GM15510 (cell line): Measurements from ENCODE around the gene C17orf113.

Source experiments
- POLR2A ChIP-seq: IDR thresholded peaks from 3 replicates; pipeline ENCODE4 v1.6.1; 2011; ENCODE audit warnings: borderline replicate concordance; ENCODE audit not compliant: insufficient read length; ENCODE audit errors: extremely low read depth

C17orf113 gene

DNA sequence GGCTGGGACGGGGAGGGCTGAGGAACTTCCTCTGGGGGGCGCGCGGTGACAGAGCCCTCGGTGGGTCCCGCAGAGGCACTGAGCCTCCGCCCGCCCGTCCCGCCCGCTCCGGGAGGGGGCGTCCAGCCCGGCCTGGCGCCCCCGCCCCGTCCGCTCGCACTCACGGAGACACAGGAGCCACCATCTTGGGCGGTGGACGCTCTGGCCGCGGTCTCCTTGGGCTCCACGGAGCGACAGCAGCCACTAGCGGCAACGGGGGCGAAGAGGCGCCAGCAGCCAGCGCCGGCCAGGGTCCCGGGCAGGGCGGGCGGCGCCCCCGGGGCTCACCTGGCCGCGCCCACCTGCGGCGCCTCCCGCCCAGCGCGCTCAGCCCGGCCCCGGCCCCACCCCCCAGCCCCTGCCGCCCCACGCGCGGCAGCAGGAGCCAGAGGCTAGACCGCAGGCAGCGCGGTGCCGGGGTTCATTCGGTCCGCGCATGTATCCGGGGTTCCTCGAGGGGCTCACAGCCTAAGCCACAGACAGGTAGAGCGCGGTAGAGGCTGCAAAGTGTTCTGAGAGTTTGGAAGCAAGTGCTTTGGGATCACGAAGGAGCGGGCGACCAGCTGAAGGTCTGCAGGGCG, at the start of gene C17orf113:
Gene C17orf113, minus strand, starts transcription at position 209 of the 620 bp plus-strand sequence. CDS start 7,225 bp downstream, outside the sequence.
- no peak for TF ChIP-seq POLR2A

DNA sequence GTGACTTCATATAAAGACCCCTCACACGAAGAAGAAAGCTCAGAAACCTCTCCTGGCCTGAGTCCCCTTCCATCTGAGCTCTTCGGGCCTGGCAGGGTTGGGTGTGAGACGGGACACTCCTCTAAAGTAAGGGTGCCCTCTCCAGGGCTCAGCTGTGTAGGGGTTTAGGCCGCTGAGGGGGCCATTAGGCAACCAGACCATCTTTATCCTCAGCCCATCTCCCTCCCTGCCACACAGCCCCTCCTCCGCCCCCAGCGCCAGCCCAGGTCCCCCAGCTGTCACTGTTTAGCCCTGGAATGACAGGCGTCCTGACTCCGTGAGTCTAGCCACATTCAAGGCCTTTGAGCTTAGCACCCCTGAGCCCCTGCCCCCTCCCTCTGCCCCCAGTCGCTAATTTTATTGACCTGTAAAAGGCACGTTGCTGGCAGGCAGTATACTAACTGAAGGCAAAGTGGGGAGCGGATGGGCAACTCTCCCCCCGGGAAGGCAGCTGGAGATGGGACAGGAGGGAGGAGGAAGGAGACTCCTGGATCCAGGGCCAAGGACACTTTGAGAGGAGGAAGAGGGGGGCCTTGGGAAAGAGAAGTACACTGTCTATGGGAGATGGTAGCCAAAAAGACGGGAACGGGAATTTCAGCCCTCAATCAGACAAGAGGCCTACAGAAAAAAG, 48.5 kb upstream of the C17orf113 start:
- no peak for TF ChIP-seq POLR2A

DNA sequence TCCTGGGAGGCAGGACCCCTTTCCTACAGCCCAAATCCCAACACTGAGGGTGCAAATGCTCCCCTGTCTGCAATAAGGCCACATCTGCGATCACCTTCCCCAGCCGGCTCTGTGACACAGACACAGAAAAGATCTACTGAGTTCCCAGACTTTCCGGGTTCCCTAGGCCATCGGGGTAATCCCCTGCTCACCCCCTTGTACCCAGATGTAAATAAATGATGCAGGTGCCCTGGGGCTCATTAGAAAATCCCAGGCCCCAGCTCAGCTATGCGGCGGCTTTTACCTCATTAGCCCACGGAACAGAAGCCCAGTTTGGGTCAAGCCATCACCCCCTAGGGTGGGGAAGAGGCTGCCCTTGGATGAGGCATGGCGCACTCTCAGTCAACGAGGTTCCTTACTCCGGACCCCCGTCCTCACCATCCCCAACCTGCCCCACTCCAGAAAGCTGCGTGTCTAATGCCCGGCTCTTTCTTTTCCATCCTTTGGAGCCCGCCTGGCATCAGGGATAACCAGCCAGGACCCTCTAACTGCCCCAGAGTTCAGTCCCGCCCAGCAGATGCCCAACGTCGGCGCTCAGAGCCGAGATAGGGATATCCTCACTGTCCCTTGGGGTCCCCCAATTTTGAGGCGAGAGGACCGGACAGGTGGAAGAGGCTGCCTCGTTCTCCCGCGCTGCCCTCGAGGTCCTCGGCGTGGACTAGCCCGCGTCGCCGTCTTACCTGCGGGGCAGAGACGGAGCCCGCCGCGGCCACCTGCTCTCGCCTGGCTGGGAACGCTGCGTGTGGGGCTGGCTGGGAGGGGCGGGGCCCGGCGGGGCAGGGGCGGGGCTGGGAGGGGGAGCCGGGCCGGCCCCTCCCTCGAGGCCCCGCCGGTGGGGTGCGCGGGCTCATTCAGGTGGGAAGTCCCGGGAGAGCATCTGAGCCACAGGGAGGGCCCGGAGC, 47.6 kb upstream of the C17orf113 start, which contains the start of gene ZNF385C:
Gene ZNF385C, minus strand, starts transcription at position 783 of the 941 bp plus-strand sequence. CDS start 35,417 bp downstream, outside the sequence.
- no peak for TF ChIP-seq POLR2A

DNA sequence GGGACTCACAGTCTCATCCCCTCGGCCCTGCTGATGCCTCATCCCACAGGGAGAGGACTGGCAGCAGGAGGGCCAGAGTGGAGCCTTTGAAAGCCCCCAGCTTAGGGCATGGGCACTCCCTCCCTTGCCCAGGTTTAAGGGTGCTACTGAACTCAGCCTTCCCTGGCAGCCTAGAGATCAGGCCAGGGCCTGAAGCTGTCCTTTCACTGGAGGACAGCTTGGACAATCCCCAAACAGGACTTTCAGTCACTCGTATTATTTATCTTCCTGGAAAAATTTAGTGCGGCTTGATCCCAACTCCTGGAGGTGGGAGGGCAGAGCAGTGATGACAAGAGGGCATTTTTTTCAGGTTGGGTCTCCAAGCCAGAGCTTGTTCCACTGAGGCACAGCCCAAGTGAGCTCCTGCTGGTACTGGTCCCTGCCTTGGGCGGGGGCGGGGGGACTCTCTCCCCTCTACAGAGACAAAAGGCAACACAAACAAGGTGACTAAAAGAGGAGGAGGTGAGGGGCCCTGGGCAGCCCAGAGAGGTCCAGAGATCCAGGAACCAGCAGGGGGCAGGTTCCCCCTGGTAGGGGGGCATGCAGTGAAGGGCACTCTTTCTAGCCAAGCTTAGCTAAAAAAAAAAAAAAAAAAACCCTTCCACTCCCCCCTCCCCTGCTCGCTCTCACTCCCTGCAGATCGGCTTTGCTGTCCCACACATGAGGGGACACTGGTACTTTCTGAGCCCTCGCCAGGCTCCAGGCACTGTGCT, 46.1 kb upstream of the C17orf113 start:
- no peak for TF ChIP-seq POLR2A

DNA sequence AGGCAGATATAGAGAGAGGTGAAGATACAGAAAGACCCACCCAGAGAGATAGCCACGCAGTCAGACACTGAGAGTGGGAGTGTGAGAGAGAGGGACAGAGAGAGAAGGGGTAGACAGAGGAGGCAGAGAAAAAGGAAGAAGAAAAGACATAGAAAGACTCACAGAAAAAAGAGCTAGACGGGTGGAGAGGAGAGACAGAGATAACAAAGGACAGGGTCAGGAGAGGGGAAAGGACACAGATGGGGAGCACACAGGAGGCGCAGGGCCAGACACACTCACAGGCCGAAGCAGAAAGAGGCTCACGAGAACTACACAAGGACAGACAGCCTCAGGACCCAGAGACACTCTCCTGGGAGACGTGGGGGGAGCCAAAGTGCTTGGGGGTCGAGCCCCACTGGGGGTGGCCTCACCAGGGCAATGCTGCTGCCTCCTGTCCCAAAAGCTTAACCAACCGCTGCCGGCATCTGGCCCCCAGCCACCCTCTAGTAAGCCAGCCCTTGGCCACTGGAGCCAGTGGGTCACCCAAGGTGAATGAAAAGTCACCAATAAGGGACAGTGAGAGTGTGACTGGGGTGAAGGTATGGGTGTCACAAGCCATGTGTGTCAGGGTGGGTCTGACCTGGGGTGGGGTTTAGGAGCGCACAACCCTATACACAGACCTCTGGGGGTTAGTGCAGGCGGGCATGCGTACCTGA, 44.1 kb upstream of the C17orf113 start:
- TF ChIP-seq POLR2A = no peak

DNA sequence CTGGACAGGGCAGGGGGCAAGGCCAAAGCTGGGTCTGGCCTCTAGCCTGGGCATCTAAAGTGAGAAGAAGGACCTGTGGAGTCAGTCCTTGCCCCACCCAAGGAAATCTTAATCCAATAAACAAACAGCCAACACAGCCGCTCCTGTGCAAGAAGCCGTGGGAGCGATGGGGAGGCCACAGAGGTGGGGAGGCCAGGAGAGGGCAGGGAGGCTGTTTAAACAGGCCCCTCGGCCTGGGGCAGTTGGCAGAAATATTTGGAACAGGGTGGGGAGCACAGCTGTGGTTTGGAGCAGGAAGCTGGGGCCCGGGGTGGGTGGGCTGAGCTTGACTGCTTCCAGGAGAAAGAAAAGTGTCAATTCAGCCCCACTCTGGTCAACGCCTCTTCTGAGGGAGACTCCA, 42.5 kb upstream of the C17orf113 start:
- no peak for TF ChIP-seq POLR2A

DNA sequence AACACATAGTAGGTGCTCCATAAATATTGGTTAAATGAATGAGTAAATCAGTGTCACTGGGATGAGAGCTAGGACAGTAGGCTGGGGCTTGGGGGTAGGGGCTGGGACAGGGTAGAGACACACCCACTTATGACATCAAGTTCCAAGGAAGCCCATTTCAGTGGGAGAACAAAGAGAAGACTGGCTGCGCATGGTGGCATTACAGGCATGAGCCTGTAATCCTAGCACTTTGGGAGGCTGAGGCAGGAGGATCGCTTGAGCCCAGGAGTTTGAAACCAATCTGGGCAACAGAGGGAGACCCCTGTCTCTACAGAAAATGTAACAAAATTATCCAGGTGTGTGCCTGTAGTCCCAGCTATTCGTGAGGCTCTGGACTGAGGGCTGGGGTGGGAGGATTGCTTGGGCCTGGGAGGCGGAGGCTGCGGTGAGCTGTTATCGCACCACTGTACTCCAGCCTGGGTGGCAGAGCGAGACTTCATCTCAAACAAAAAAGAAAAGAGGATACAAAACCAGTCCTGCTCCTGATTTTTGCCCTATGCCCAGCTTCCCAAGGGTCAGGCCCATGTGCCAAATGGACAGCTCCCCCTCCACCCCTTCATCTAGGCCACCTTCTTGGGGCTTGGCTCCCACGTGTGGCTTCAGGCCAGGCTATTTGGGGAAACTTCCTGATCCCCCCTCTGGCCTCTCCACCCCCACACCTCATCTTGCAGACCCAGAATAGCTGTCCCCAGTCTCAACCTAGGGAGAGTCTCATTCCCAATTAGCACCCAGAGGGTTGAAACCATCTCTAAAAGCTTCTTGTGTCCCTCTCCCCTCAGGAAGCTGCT, 40.8 kb upstream of the C17orf113 start:
- no peak for TF ChIP-seq POLR2A

DNA sequence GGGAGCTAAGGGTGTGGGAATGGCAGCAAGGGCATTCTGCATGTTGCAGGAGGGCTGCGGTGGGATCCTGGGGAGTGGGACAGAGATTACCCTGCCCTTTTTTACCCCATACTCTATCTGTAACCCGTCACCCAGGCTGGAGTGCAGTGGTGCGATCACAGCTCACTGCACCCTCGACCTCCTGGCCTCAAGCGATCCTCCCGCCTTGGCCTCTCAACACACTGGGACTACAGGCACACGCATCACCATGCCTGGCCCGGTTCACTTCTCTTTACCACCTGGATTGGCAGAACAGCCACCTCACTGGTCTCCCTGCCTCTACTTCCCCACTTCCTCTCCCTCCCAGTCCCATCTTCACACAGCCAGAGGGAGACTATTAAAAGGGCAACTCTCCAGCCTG, 38.3 kb upstream of the C17orf113 start:
- no peak for TF ChIP-seq POLR2A

DNA sequence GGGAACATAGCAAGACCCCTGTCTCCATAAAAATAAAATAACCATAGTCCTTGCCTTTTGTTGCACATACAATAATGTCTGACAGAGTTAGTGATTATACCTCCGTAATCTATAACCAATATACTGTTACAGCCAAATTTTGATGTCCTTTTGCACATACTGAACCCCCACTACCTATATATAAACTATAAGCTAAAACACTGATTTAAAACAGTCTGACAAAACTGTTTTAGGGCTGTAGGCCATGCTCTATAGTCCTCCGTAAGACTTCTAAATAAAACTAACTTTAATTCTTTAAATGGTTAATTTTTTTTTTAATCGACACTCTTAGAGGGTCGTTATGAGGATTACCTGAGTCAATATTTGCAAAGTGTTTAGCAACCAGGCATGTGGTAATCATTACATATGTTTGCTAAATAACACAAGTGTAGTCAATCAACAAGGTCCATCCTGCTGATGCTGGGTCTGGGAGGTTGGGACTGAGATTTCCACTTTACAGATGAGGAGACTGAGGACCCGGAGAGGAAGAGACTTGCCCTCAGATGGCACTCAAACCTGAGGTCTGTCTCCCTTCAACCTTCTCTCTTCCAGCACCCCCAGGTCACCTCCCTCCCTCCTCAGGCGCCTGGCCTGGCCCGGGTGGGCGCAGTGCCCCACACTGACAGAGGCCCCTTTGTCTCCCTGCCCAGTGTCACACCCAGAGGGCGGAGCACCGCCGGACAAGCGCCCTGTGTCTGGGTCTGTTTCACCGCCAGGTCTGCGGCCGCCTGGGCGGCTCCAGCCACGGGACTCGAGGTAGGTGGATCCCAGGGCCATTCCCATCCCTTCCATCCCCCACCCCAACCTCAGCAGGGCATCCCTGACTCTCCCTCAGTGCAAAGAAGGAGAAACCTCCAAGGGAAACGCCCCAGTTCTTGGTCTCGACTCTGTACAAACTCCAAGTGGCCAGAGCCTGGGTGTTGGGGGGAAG, 37.6 kb upstream of the C17orf113 start:
- TF ChIP-seq POLR2A = no peak

DNA sequence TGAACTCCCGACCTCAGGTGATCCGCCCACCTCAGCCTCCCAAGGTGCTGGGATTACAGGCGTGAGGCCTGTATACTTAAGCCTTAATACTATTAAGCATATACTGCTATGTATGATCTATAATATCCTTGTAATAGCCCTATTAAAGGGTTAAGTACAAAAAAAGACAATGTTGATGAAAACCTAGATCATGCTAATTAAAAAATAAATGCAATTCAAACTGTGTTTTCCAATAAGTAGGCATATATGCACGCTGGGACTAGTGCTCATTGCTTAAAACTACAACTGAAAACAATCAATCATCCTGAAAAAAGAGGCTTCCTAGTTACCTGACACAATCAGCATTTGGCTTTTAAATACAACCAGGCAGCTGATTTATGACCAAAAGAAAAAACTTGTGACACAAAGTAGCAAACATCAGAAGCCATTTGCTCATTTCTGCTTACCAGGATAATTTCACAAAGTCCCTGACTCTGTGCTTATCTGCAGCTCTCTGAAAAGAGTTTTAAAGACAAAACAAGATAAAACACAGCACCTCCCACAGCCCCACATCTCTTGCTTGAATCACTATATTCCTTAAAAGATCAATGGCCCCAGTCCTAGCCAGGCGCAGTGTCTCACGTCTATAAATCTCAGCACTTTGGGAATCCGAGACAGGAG, 36.8 kb upstream of the C17orf113 start:
- no peak for TF ChIP-seq POLR2A

DNA sequence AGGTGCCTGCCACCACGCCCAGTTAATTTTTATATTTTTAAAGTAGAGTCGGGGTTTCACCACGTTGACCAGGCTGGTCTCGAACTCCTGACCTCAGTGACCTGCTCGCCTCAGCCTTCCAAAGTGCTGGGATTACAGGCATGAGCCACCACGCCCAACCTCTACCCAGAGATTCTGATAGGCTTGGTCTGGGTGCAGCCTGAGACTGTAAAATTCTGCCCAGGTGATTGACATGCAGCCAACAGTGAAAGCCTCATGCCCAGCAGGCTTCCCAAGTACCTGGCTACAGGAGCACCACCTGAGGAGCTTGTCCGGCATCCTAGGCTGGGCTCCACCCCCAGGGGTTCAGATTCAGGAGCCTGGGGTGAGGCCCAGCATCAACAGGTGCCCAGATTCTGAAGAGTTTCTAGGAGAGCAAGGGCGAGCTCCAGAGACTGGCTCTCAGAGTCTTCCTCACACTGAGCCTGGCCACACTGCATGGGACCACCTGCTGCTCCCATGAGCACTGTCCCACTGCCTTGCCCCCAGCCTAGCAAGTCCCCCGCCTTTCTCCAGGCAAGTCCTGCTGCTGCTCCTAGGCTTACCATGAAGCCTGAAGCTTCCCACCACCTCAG, 31.2 kb upstream of the C17orf113 start:
- TF ChIP-seq POLR2A = no peak
